ENCODE results near the gene BCL11B.
A peak's percentile ranks its signal among the peaks of the same experiment; 100 is the strongest.

The BCL11B gene

DNA sequence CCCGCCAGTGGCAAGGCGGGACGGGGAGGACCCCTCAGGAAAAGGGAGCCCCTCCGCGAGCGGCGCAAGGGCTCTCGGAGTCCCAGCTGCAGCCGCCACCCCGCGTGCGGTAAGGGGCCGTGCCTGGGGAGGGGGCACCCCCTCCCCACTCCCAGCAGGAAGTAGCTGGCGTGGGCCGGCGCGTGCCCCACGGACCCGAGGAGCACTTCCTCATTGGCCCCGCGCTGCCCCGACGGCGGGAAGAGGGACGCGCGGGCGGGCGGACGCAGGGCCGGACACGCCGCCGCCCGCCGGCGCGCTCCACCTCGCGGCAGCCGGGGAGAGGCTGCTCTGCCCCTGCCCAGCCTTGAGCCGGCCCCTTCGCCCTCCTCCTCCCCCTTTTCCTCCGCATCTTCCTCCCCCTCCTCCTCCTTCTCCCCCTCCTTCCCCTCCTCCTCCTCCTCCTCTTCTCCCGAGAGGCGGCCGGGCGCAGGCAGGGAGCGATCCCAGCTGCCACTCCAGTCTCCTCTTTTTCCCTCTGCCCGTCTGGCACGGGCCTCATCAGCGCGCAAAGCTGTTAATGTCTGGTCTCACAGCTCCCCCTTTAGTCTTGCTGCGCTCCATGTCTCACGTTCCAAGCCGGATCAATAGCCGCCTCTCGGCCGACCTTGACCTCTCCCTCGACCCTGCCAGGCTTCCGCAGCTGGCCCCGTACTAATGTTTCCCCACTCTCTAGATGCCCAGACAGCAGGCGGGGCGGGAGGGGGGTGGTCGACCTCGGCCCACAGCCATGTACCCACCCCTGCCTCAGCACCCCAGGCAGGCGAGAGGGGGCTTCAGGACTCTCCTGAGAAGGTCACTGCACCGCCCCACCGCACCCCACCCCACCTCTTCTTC, 2.6 kb upstream of the BCL11B start (continued):
- TF ChIP-seq ZC3H10 (CRISPR knock-in tag; IDR thresholded peaks at IDR 0.05) (no peak), TCF4 (CRISPR knock-in tag; IDR thresholded peaks at IDR 0.05; ENCODE audit: borderline replicate concordance) (no peak)
- TF ChIP-seq, protein P1, sequence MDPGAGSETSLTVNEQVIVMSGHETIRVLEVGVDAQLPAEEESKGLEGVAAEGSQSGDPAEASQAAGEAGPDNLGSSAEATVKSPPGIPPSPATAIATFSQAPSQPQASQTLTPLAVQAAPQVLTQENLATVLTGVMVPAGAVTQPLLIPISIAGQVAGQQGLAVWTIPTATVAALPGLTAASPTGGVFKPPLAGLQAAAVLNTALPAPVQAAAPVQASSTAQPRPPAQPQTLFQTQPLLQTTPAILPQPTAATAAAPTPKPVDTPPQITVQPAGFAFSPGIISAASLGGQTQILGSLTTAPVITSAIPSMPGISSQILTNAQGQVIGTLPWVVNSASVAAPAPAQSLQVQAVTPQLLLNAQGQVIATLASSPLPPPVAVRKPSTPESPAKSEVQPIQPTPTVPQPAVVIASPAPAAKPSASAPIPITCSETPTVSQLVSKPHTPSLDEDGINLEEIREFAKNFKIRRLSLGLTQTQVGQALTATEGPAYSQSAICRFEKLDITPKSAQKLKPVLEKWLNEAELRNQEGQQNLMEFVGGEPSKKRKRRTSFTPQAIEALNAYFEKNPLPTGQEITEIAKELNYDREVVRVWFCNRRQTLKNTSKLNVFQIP (CRISPR knock-in tag; IDR thresholded peaks at IDR 0.05; ENCODE audit: borderline replicate concordance, low read depth) = no peak

DNA sequence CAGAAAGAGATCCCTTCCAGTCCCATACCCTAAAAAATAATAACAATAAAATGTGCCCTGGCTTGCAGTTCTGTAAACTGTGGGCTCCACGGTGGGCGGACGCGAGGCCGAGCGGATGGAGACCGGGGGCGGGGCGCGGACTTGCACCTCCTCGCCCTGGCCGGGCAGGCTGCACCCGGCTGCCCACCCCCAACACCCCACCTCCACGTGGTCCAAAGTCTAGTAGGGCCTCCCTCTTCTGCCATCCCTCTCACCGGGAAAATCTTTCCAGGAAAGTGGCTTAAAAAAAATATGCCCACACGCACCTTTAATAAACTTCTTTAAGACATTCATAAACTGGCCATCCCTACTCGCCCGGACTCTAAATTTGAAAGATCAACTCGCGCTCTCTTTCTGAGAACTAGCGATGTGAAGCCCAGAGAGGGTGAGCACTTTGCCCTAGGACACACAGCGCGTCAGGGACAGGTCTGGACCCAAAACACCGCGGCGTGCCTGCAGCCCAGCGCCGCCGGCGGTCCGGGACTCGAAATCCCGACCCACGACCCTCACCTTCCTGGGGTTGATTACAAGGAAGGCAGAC, 1.9 kb upstream of the BCL11B start:
- TF ChIP-seq ZFP3 (CRISPR knock-in tag; IDR thresholded peaks at IDR 0.05) (no peak), ZNF565 (CRISPR knock-in tag; conservative IDR thresholded peaks at IDR 0.05; ENCODE audit: low read depth) (no peak), OSR1 (CRISPR knock-in tag; IDR thresholded peaks at IDR 0.05) (no peak), PPARA (CRISPR knock-in tag; IDR thresholded peaks at IDR 0.05; ENCODE audit: borderline replicate concordance) (no peak), ISL1 (CRISPR knock-in tag; IDR thresholded peaks at IDR 0.05) (no peak), TOX (CRISPR knock-in tag; IDR thresholded peaks at IDR 0.05; ENCODE audit: borderline replicate concordance) (no peak), TCF4 (CRISPR knock-in tag; IDR thresholded peaks at IDR 0.05; ENCODE audit: borderline replicate concordance) (no peak), ZNF8 (CRISPR knock-in tag; IDR thresholded peaks at IDR 0.05) (no peak), ZFP30 (CRISPR knock-in tag; IDR thresholded peaks at IDR 0.05) (no peak), ZC3H10 (CRISPR knock-in tag; IDR thresholded peaks at IDR 0.05) (no peak)
- TF ChIP-seq, protein P2, sequence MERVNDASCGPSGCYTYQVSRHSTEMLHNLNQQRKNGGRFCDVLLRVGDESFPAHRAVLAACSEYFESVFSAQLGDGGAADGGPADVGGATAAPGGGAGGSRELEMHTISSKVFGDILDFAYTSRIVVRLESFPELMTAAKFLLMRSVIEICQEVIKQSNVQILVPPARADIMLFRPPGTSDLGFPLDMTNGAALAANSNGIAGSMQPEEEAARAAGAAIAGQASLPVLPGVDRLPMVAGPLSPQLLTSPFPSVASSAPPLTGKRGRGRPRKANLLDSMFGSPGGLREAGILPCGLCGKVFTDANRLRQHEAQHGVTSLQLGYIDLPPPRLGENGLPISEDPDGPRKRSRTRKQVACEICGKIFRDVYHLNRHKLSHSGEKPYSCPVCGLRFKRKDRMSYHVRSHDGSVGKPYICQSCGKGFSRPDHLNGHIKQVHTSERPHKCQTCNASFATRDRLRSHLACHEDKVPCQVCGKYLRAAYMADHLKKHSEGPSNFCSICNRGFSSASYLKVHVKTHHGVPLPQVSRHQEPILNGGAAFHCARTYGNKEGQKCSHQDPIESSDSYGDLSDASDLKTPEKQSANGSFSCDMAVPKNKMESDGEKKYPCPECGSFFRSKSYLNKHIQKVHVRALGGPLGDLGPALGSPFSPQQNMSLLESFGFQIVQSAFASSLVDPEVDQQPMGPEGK (CRISPR knock-in tag; IDR thresholded peaks at IDR 0.05; ENCODE audit: borderline replicate concordance) = no peak
- TF ChIP-seq, protein P1 (CRISPR knock-in tag; IDR thresholded peaks at IDR 0.05; ENCODE audit: borderline replicate concordance, low read depth) = no peak
- TF ChIP-seq, protein P3, sequence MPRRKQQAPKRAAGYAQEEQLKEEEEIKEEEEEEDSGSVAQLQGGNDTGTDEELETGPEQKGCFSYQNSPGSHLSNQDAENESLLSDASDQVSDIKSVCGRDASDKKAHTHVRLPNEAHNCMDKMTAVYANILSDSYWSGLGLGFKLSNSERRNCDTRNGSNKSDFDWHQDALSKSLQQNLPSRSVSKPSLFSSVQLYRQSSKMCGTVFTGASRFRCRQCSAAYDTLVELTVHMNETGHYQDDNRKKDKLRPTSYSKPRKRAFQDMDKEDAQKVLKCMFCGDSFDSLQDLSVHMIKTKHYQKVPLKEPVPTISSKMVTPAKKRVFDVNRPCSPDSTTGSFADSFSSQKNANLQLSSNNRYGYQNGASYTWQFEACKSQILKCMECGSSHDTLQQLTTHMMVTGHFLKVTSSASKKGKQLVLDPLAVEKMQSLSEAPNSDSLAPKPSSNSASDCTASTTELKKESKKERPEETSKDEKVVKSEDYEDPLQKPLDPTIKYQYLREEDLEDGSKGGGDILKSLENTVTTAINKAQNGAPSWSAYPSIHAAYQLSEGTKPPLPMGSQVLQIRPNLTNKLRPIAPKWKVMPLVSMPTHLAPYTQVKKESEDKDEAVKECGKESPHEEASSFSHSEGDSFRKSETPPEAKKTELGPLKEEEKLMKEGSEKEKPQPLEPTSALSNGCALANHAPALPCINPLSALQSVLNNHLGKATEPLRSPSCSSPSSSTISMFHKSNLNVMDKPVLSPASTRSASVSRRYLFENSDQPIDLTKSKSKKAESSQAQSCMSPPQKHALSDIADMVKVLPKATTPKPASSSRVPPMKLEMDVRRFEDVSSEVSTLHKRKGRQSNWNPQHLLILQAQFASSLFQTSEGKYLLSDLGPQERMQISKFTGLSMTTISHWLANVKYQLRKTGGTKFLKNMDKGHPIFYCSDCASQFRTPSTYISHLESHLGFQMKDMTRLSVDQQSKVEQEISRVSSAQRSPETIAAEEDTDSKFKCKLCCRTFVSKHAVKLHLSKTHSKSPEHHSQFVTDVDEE (CRISPR knock-in tag; IDR thresholded peaks at IDR 0.05) = no peak
- ATAC-seq = no peak

DNA sequence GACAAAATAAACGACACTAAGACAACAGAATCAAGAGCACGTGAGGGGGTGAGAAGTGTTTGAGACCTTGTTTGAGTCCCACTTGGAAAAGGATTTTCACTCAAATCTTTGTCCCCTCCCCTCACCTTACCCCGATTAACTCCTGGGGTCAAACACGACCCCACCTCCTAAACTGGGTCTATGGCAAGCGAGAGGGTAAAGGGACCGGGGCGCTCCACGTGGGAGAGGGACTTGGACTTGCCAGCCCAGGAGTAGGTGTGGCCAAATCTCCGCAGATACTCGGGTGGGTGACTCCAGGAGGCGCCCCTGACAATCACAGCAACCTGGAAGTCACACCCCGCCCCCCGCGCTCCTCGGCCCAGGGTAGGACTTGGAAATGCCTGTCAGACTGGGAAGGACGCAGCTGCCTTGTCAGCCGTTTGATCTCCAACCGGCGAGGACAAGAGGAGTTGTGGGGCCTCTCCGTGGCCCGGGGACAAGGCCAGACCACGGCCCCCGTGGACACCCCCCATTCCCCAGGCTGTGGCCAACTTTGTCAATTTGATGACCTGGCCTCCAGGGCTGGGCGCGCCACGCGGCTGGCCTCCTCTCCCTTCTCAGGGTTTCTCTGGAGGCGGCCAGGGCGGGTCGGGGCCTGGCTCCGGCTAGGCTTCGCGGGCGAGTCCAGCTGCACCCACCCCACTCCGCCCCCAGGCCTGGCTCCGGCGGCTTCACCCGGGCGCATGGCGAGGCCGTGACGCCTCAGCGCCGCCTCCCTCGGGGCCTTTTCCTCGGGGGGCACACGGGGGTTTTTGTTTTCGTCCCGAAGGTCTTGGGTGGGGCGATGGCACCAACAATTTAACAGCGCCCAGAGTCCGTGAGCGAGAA, 1.1 kb upstream of the BCL11B start:
- peak; percentile 10; the same call in 2 of the 3 replicates for ATAC-seq
- TF ChIP-seq, protein P1 (CRISPR knock-in tag; IDR thresholded peaks at IDR 0.05; ENCODE audit: borderline replicate concordance, low read depth) = no peak
- TF ChIP-seq TOX (CRISPR knock-in tag; IDR thresholded peaks at IDR 0.05; ENCODE audit: borderline replicate concordance) (no peak), ZFP30 (CRISPR knock-in tag; IDR thresholded peaks at IDR 0.05) (no peak), CSDC2 (CRISPR knock-in tag; IDR thresholded peaks at IDR 0.05) (no peak), GLIS3 (CRISPR knock-in tag; IDR thresholded peaks at IDR 0.05) (no peak), SNAI2 (CRISPR knock-in tag; IDR thresholded peaks at IDR 0.05) (no peak)
- TF ChIP-seq, protein P3 (CRISPR knock-in tag; IDR thresholded peaks at IDR 0.05) = no peak
- TF ChIP-seq, protein P4, sequence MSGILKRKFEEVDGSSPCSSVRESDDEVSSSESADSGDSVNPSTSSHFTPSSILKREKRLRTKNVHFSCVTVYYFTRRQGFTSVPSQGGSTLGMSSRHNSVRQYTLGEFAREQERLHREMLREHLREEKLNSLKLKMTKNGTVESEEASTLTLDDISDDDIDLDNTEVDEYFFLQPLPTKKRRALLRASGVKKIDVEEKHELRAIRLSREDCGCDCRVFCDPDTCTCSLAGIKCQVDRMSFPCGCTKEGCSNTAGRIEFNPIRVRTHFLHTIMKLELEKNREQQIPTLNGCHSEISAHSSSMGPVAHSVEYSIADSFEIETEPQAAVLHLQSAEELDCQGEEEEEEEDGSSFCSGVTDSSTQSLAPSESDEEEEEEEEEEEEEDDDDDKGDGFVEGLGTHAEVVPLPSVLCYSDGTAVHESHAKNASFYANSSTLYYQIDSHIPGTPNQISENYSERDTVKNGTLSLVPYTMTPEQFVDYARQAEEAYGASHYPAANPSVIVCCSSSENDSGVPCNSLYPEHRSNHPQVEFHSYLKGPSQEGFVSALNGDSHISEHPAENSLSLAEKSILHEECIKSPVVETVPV (CRISPR knock-in tag; IDR thresholded peaks at IDR 0.05) = no peak
